HFF-Myc (cell line): Measurements from ENCODE around the gene KLHL26.

Source experiments
- DNase-seq: peaks from one replicate; pipeline ENCODE4 v3.0.0-alpha.2; 2011; ENCODE audit warnings: low read depth; ENCODE audit errors: extremely low read depth
- H3K4me3 ChIP-seq: replicated peaks from 2 replicates; pipeline ENCODE4 v1.5.1; 2011; ENCODE audit warnings: low read depth, mild to moderate bottlenecking, control low read depth, low read length
- TF ChIP-seq, protein P1 (sequence below): IDR thresholded peaks from 2 replicates; pipeline ENCODE4 v1.5.1; 2012; ENCODE audit warnings: mild to moderate bottlenecking, low read depth, low read length, control low read depth; ENCODE audit errors: missing control alignments

The KLHL26 gene

DNA sequence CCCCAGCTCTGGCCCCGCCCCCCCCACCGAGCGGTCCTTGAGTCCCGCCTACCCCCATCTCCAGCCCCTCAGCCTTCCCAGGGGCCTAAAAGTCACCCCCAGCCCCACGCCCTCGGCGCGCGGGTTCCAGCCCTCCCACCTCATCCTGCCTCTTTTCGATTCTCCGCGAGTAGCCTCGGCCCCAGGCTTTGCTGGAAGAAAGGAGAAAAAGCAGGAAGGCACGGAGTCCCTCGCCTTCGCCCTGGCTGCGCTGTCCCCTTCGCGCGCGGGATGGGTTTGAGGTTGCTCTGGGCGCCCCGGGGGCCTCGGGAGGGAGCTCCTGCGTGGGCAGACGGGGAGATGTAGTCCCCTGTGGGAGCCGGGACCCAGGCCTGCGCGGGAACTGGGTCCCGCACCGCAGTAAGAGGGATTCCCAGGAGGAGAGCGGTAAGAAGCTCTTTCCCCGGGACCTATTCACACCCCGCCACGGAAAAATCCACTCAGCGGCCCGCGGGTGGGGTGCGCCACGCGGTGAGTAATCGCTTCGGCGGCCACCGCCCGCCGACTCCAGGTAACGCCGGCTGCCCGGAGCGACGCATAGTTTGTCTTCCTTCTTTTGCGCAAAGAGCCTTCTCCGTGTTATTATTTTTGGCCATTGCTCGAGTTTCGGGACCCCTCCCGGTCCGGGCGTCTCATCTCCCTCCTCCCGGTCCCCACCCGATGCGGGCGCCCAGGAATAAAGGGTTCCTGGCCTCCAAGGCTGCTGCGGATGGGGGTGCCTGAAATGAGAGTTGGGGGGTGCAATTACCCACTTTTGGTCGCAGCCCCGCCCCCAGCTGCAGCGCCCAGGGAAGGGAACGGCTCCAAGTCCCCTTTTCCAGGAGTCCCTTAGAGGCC is 29.4 kb upstream of the KLHL26 start:
- DNase-seq = no peak
- TF ChIP-seq, protein P1, sequence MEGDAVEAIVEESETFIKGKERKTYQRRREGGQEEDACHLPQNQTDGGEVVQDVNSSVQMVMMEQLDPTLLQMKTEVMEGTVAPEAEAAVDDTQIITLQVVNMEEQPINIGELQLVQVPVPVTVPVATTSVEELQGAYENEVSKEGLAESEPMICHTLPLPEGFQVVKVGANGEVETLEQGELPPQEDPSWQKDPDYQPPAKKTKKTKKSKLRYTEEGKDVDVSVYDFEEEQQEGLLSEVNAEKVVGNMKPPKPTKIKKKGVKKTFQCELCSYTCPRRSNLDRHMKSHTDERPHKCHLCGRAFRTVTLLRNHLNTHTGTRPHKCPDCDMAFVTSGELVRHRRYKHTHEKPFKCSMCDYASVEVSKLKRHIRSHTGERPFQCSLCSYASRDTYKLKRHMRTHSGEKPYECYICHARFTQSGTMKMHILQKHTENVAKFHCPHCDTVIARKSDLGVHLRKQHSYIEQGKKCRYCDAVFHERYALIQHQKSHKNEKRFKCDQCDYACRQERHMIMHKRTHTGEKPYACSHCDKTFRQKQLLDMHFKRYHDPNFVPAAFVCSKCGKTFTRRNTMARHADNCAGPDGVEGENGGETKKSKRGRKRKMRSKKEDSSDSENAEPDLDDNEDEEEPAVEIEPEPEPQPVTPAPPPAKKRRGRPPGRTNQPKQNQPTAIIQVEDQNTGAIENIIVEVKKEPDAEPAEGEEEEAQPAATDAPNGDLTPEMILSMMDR = no peak
- H3K4me3 ChIP-seq = no peak overlapping the region

DNA sequence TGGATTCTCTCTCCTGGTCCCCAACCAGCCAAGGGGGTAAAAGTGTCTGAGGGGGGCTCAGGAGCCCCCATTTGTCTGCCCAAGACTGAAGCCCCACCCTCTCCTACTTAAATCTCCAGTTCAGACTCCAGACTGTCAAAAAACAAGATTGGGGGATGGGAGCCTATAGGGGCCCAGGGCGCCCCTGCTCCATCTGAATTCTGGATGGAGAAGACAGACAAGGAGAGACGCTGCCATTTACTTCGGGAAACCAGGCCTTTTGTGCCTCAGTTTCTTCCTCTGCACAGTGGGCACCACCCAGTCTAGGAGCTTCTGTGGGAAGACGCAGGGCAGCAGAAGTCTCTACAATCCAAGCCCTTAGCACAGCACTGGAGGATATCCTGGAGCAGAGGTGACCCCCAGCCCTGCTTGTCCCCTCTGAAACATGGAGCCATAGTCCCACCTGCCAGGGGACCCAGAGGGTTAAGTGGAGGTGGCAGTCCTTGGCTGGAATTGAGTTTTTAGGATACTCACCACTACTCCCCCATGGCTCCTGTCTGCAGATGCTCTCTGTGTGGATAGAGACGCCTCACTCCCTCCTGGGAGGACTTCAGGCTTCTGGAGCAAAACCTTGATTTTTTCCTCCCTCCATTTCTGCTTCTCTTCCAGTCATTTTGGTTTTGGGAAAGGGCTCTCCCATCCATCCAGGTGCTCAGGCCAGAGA is 28.6 kb upstream of the KLHL26 start:
- H3K4me3 ChIP-seq = no peak overlapping the region
- DNase-seq = no peak
- TF ChIP-seq, protein P1 = no peak

DNA sequence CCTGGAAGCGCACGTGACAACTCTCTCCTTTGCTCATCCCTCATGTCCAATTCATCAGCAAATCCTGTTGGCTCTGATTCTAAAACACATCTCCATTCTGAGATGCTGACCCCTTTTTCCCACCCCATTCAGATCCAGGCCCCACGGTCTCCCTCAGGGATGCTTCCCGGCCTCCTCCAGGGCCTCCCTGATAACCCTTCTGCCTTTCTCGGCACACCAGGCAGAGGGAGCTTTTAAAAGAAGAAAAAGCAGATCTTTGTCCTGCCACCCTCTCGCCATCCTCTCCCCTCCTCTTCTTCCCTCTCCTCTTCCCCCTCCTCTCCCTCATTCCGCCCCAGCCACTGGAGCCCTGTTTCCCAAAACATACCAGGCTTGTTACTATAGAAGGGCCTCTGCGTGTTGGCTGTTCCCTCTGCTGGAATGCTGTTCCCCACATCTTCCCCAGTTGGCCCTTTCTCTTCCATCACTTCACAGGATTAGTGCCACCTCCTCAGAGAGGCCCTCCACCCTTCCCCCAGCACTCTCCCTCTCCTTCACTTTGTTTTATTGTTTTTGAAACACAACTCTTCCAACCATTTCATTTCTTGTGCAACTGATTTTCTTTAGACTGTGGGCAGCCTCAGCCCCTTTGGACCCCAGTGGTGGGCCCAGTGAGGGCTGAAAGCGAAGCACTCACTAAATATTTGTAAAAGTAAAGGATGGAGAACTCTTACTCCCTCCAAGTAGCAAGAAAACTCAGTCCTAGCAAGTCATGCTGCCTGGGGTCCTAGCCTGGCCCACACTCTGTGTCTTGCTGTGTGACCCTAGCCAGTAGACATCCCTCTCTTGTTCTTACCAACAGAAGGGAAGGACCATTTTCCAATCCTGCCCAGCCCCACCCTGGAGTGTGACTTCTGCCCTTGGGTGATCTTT is 27.8 kb upstream of the KLHL26 start:
- DNase-seq = no peak
- no peak overlapping the region for H3K4me3 ChIP-seq
- TF ChIP-seq, protein P1 = no peak

DNA sequence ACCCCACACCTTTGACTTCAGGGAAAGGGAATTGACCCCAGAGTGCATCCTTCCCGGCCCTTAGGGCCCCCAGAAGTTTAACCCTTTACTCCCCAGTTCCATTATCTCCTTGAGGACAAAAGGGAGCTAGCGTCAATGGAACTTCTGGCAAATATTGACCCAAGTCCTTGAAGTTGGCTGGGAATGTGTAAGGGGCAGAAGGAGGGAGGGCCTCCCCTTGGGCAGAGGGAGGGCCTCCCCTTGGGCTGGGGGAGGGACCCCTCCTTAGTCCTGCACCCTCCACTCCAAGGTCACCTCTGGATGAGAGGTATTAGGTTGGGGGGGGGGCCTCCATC is 27.1 kb upstream of the KLHL26 start:
- no peak for DNase-seq
- TF ChIP-seq, protein P1 = no peak
- H3K4me3 ChIP-seq = no peak overlapping the region

DNA sequence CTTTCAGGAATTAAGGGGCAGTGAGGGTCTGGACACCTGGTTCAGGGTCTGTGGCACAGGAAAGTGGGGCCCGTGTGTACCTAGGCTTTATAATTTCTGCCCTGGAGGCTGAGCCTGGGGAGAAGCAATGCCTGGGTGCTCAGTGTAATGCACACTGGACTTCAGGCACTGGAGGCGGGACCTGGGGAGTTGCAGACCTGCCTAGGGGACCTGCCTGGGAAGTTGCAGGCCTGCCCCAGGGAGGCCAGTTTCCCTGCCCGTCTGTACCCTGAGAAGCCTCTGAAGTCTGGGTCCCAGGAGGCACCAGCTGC is 26.6 kb upstream of the KLHL26 start:
- H3K4me3 ChIP-seq = no peak overlapping the region
- DNase-seq = no peak
- TF ChIP-seq, protein P1 = no peak

DNA sequence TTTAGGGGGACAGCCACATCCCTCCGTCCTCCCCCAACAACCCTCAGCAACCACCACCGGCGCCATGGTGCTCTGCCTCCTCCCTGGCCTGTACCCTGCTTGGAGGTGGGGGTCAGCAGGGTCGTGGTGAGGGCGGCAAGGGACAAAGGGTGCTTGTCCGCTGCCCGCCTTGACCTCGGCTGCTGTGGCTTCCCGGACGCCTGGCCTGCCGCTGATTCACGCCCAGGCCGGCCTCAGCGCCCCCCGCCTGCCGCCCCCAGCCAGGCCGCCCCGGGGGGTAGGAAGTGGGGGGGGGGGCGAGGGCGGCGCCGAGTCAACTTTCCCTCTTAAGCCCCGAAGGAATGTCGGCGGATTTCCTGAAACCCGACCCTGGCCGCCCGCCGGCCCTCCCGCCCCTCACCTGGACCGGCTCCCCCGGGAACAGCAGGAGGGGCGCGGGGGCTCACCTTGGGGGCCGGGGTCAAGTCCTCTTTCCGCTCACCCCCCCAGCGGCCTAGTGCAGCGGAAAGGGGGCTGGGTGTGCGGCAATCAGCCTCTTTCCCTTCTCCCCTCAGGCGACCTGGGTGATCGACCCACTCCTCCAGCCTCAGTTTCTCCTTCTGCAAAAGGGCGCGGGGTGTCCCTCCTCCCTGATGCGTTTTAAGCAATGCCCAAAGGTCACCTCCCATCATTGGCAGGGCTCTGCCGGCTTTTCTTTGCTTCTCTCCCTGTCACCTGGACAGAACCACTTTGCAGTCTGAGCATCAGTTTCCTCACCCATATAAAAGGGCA is 26.1 kb upstream of the KLHL26 start:
- TF ChIP-seq, protein P1 = no peak
- no peak for DNase-seq
- no peak overlapping the region for H3K4me3 ChIP-seq
